NCI-H2107 (cell line): Measurements from ENCODE around the gene MAPRE2.

Experiments used
- DNase-seq: peaks from one replicate; lab custom pipeline; 2025; lab: John Stamatoyannopoulos, UW

MAPRE2 gene

GRCh38 chr18:35182151-35182550, 140.9 kb downstream of the MAPRE2 start:
- DNase-seq, result no peak

- no peak for DNase-seq
Measured at GRCh38 chr18:35183886-35184285, 142.7 kb downstream of the MAPRE2 start.

- no peak for DNase-seq
Measured at GRCh38 chr18:35185771-35186170, 144.6 kb downstream of the MAPRE2 start.

GRCh38 chr18:35186291-35187034, 145.2 kb downstream of the MAPRE2 start:
- no peak for DNase-seq

- no peak for DNase-seq
Measured at GRCh38 chr18:35189510-35189909, 148.3 kb downstream of the MAPRE2 start.

- no peak for DNase-seq
Measured at GRCh38 chr18:35190948-35191697, 149.9 kb downstream of the MAPRE2 start.

GRCh38 chr18:35191698-35192025, 150.4 kb downstream of the MAPRE2 start:
- no peak for DNase-seq

- peak; percentile 59 for DNase-seq
Measured at GRCh38 chr18:35192415-35192814, 151.2 kb downstream of the MAPRE2 start.
